GM18519 (cell line): ENCODE results near the gene ALK.

Experiments
- ATAC-seq: cut with Tn5 transposase; IDR thresholded peaks from one replicate; pipeline ENCODE4 v1.9.1; 2021; ENCODE audit warnings: mild to moderate bottlenecking, moderate library complexity; ENCODE audit not compliant: unreplicated experiment, low FRiP score

The ALK gene

GRCh38 chr2:29394981-29395350 is 526.4 kb downstream of the ALK start:
- no peak for ATAC-seq

DNA sequence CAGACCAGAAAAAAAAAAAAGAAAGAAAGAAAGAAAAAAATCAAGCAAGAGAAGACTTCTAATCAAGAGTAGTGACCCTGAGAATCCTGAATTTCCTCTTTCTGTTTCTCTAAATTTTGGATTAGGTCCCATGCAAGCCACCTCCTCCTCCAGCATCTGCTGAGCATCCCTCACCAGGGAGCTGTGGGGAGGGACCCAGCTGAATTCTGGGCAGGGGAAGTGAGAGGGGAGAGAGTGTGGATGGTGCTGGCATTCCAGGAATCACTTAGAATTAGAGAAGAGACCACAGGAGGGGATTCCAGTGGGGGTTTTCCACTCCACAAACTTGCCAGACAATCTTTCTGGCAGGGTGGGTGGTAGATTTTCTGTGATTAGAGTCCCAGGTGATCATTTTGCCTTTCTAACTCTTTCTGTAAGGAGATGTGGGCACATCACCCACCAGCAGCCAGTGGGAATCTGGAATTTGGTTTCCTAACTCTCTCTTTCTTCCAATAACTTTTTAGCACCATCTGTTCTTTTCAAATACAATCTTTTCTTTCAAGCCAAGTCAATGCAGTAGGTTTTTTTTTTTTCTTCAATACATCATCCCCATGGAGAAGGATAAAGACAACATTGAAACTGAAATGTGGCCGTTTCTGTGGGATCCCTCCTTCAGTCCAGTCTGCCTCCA is 526.9 kb downstream of the ALK start:
- ATAC-seq: no peak

DNA sequence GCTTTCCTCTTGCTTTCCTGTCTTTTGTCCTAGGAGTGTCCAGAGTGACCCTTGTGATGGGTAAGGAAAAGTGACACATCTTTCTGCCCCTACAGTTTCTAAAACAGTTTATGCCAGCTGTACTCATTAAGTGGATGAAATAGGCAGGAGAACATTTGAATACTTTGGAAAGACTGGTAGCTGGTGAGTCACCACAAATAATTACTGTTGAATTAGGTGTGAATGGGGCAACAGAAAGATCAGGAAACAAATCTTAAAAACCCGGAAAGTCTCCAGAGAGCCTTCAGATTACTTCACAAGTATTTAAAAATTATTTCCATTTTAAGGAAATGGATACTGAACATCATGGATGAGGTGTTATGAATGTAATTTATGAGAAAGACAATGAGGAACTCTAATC is 527.7 kb downstream of the ALK start:
- no peak for ATAC-seq

DNA sequence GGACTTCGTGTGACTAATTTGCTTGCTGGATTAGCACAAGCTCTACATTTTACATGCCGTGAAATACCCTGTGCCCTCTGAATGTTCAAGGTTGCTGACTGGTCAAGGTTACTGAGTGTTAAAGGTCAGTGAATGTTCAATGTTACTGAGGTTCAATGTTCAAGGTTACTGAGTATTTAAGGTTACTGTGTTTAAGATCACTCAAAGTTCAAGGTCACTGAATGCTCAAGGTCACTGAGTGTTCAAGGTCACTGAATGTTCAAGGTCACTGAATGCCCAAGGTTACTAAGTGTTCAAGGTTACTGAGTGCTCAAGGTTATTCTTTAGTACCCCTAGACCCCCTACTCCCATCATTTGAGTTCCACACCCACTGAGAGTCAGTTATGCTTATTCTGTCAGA is 528.6 kb downstream of the ALK start:
- ATAC-seq: no peak

GRCh38 chr2:29390136-29390535 is 531.2 kb downstream of the ALK start:
- no peak for ATAC-seq

GRCh38 chr2:29389686-29390085 is 531.7 kb downstream of the ALK start:
- no peak for ATAC-seq

DNA sequence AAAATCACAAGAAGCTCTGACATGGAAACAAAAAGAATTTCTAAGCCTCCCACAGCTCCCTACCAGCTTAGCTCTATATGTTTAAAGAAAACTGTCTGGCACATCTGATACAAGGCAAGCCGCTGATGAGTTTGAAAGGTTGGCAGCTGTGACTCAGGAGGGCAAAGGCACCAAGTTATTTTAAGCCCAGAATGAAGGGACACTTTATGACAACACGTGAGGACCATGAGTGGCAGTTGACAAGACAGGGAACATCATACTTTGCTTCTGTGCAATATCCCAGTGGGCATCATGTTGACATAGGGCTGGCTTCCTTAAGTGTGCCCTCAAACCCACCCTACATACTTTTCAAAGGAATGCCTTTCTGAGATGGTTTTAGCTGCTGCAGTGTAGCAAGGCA is 533.3 kb downstream of the ALK start:
- ATAC-seq: no peak

DNA sequence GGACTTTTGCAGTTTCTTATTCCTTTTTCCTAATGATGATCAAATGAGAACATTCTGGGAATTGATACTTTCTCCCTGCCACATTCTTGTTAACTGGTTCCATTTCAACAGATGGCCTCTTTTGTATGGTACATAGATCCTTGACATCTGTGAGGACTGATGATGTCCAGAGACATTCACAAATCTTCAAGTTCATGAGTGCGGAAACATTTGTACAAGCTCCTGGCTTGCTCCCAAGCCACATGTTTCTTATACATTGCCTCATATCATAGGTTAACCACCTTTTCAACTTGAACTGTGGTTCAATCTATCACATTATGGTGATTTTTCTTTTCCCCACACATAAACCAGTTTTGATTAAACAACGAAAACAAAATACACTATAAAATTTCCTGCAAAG is 538.9 kb downstream of the ALK start:
- ATAC-seq: no peak

GRCh38 chr2:29377788-29378187 is 543.6 kb downstream of the ALK start:
- no peak for ATAC-seq

DNA sequence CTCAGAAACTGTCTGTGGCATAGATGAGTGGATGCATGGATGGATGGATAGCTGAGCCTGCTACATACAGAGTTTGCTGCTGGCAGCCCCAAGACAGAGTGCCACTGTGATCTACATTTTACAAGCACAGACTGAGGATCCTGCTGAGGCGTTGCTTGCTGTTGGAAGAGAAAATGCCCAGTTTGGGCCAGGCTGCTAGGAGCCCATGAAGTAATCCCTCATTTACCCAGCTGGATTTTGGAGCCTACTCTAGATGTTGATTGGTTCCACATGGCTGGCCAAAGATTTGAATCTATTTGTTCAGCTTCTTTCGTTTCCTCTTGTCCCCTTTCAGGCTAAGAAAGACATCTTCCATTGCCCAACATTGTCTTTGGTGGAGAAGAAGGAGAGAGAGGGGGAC is 544.8 kb downstream of the ALK start:
- ATAC-seq: no peak

DNA sequence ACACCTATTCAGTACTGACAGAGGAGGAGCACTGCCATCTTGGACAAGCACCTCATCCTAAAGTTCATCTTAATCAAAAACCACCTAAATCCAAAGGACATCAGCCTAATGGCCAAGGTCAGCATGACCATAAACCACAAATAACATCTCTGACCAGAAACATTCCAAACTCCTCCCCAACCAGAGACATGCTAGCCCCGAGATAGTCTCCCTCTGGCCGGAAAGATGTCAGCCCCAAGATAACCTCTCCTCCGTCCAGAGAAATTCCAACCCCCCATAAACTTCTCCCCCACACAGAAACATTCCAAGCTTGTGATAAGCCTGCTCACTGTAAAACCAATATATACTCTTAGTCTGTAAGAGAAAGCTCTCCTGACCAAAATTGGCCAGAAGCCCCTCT is 545.5 kb downstream of the ALK start:
- ATAC-seq: no peak

DNA sequence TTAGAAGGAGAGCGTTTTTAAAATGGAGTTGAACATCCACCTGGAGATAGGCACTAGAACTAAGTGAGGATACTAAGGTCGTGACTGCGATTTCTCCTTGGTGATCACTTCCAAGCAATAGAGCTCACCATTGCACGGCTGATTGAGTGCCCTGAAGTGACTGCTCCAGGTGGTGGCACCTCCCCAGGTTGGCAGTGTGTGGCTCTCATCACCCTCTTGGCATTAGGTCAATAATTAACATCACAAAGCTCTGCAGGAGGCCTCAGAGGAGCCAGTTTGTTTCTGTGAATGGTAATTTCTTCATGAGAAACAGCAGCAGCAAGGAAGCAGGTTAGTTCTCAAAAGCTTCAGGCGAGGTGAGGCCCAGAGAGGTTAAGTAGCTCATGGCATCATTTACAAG is 546.6 kb downstream of the ALK start:
- no peak for ATAC-seq

GRCh38 chr2:29373870-29374269 is 547.5 kb downstream of the ALK start:
- ATAC-seq: no peak

DNA sequence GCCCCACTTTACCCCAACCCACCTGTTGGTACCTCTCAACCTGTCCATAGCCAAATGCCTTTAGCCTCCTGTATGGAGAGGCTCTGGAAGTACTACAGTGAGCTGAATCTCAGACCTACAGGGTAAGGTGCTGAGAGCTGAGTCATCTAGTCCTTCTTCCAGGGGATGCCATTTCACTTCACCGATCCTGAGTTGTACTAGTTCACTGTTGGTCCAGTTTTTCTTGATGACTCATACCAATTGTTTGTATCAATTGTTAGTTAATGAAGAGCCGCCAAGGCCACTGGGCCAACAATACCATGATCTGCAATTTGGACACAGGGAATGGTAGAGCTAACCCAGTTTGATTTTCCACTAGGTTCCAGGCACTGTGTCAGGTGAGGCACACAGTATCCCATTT is 549.2 kb downstream of the ALK start:
- ATAC-seq: no peak

DNA sequence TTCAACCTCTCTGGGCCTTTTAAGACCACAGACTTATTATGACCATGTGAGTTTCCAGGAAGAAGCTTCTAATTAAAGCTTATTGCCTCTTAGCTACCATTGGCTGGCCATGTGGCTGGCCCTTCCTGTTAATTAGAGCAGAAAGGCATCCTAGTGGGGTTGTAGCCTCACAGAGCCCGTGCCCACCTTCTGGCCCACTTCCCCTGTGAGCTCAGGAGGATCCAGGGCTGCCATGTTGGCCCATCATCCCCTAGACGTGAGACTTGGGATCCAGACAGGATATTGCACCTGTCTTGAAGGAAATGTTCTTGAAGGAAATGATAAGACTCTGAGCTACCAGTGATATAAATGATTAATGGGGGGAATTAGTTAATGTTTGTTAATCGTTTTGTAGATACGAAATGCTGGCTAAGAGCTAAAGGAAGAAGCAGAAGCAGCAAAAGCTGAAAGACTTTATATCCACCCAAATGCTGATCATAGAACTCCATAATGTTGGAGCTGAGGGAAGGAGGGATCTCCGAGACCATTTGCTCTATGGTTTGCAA is 550.7 kb downstream of the ALK start:
- no peak for ATAC-seq

- ATAC-seq: no peak
Observed at GRCh38 chr2:29370173-29370572, 551.2 kb downstream of the ALK start.

GRCh38 chr2:29368659-29369040 is 552.7 kb downstream of the ALK start:
- no peak for ATAC-seq

DNA sequence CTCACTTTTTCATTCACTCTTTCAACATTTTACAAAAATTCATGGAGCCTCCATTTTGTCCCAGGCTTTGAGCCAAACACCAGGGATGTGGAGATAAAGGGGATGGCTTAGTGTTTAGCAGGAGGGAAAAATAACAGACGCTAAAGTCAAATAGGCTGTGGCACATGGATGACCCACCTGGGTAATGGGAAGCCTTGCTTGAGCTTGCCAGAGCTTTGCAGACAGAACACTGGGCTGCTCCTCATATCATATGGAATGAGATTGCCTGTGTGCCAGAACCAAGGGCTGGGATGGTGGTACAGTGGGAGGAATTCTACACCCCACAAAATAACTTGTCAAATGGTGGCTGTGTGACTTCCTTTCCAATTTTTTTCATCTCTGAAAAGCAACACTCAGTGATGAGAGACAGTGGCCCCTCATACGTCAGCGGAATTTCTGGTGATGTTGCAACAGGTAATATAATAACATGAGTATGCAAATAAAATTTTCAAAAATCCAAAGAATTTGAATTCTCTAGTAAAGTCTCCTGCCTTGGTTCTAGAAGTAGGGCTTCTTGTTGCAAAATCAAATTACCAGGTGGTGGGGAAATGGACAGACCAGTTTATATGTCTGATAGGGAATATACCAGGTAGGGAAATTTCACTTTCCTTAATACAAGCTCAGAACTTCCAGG is 553.3 kb downstream of the ALK start:
- no peak for ATAC-seq

DNA sequence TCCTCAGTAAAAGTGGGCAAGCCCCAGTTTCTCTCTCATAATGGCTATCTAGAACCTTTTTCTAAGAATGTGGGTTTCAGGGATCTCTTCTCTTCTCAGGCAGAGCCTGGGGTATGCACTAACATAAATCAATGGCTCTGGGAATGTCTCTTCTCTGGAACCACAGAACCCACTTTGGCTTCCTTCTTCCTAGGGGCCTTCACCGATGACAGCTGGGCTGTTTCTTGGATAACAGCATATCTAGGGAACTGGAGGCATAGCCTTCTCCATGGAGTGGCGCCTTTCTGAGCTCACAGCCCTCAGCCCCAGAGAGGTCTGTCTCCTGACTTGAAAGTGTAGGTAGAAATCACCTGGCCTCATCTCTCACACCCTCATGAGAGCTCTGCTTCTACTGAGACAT is 558.3 kb downstream of the ALK start:
- ATAC-seq: no peak

GRCh38 chr2:29361231-29361630 is 560.2 kb downstream of the ALK start:
- ATAC-seq: no peak

GRCh38 chr2:29360016-29360784 is 561.2 kb downstream of the ALK start:
- ATAC-seq: no peak
